Measurements from ENCODE around the gene RNF213.

GRCh38 chr17:80372456-80372855 is 111.8 kb downstream of the RNF213 start:
- TF ChIP-seq, protein P1, sequence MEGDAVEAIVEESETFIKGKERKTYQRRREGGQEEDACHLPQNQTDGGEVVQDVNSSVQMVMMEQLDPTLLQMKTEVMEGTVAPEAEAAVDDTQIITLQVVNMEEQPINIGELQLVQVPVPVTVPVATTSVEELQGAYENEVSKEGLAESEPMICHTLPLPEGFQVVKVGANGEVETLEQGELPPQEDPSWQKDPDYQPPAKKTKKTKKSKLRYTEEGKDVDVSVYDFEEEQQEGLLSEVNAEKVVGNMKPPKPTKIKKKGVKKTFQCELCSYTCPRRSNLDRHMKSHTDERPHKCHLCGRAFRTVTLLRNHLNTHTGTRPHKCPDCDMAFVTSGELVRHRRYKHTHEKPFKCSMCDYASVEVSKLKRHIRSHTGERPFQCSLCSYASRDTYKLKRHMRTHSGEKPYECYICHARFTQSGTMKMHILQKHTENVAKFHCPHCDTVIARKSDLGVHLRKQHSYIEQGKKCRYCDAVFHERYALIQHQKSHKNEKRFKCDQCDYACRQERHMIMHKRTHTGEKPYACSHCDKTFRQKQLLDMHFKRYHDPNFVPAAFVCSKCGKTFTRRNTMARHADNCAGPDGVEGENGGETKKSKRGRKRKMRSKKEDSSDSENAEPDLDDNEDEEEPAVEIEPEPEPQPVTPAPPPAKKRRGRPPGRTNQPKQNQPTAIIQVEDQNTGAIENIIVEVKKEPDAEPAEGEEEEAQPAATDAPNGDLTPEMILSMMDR (IDR thresholded peaks at IDR 0.05; ENCODE audit: insufficient read depth, low read length, poor library complexity, severe bottlenecking): no peak
- TF ChIP-seq EZH2phosphoT487 (conservative IDR thresholded peaks at IDR 0.05; ENCODE audit: low read length): no peak

Measured in SU-DHL-6 (cell line).